Breast epithelium (tissue), 4 donors: ENCODE data around the gene KIZ. TPM values are rescaled to one million over a fixed set of nuclear protein-coding genes. Genes with fewer than 3 reads are reported as not detected.

Source experiments
- DNase-seq, 2 donors: peaks; one replicate each; pipeline ENCODE4 v3.0.0-alpha.2; 2019; ENCODE audit warnings: low spot score in 2 of 2
- H3K27ac ChIP-seq, 2 donors: fragments of 200-600 bp; sonication (generic) in 1 of 2; one replicate each; pipeline ENCODE4 v1.5.1; 2016 to 2019; ENCODE audit warnings: mild to moderate bottlenecking in 1 of 2
- H3K27me3 ChIP-seq, 2 donors: fragments of 200-600 bp; sonication (generic) in 1 of 2; one replicate each; pipeline versions ENCODE4 v1.5.1 to v1.6.0; 2017 to 2019; ENCODE audit warnings: control low read depth in 1 of 2, mild to moderate bottlenecking in 1 of 2
- H3K36me3 ChIP-seq: fragments of 200-600 bp; one replicate; pipeline ENCODE4 v1.5.1; 2019
- H3K4me1 ChIP-seq, 2 donors: fragments of 200-600 bp; sonication (generic); one replicate each; pipeline ENCODE4 v1.5.1; 2016 to 2019; ENCODE audit warnings: control low read depth in 1 of 2
- H3K4me3 ChIP-seq, 3 donors: fragments of 200-600 bp; sonication (generic); 1 replicate in 2 of 3; 2 replicates in 1 of 3; pipeline ENCODE4 v1.5.1; 2016 to 2019; ENCODE audit warnings: mild to moderate bottlenecking in 3 of 3, moderate library complexity in 2 of 3
- H3K9me3 ChIP-seq, 2 donors: fragments of 200-600 bp; sonication (generic) in 1 of 2; one replicate each; pipeline ENCODE4 v1.5.1; 2016 to 2019; ENCODE audit warnings: control low read depth in 1 of 2
- CTCF ChIP-seq, 3 donors: fragments of 450-650 bp; IDR thresholded peaks; one replicate each; pipeline ENCODE4 v1.5.1; 2016 to 2017; ENCODE audit warnings: antibody characterized with exemption in 3 of 3, mild to moderate bottlenecking in 3 of 3, moderate library complexity in 3 of 3
- POLR2A ChIP-seq: fragments of 450-650 bp; IDR thresholded peaks from one replicate; pipeline ENCODE4 v1.6.1; 2016; ENCODE audit warnings: antibody characterized with exemption, mild to moderate bottlenecking, moderate library complexity
- POLR2AphosphoS5 ChIP-seq, 3 donors: sonication (generic); formaldehyde crosslinking; IDR thresholded peaks; one replicate each; pipeline ENCODE4 v1.6.1; 2017; ENCODE audit warnings: antibody characterized with exemption in 3 of 3
- intact Hi-C: fragments of 100-400 bp; cut with DNase I; formaldehyde crosslinking; loops from one replicate; pipeline ENCODE4 v1.15.1; 2023; ENCODE audit warnings: low total_unique reads
- total RNA-seq, 3 donors: library from RNA; depleted of rRNA; stranded (reverse); fragments of >200 nt; gene quantifications; one replicate each; pipeline ENCODE4 v1.1.0, GENCODE V29; 2016

Gene KIZ
- total RNA-seq, 3 donors from 2014 or later, result 29.8 to 46.2 (median 45.9) TPM

GRCh38 chr20:21289651-21290050, 163.8 kb downstream of the KIZ start:
- TF ChIP-seq POLR2A (no peak), CTCF (IDR thresholded peaks at IDR 0.05) (no peak), POLR2AphosphoS5 (IDR thresholded peaks at IDR 0.05) (no peak)
- H3K4me1 ChIP-seq, result no peaks in the 10 kb centered on the region
- H3K27ac ChIP-seq, result no peak overlapping the region
- no peaks in the 10 kb centered on the region for H3K9me3 ChIP-seq
- no peak for DNase-seq
- H3K36me3 ChIP-seq, result no peaks in the 10 kb centered on the region
- H3K4me3 ChIP-seq, result no peak overlapping the region
- no peaks in the 10 kb centered on the region for H3K27me3 ChIP-seq
- intact Hi-C loops, result no loop called here

- no peak for DNase-seq
- TF ChIP-seq POLR2A (no peak), POLR2AphosphoS5 (IDR thresholded peaks at IDR 0.05) (no peak), CTCF (IDR thresholded peaks at IDR 0.05) (no peak)
Observed at GRCh38 chr20:21291026-21291425, 165.1 kb downstream of the KIZ start.

DNA sequence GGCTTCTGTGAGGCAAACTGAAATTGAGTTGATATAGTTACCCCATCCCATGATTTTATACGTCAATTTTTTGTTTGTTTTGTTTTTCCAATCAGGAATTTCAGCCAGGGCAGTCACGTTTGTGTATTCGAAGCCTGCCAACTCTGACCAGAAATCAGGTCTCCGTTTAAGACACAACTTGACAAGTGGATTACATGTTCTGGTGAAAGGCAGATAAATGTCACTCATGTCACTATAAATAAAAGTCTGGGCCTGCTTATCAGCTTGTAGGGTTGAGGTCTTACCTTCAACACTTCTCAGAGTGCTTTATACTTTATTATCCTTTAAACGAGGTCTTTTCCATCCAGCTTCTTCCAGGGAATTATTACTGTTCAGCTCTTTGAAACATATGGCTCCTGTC, 168.9 kb downstream of the KIZ start:
- Histone ChIP-seq H3K4me1 (no peaks in the 10 kb centered on the region), H3K27ac (no peak overlapping the region), H3K9me3 (no peaks in the 10 kb centered on the region), H3K36me3 (no peaks in the 10 kb centered on the region), H3K27me3 (no peaks in the 10 kb centered on the region), H3K4me3 (no peak overlapping the region)
- intact Hi-C loops, result no loop called here
- no peak for DNase-seq
- no peak for TF ChIP-seq POLR2A
- no peak for TF ChIP-seq CTCF (IDR thresholded peaks at IDR 0.05)
- TF ChIP-seq POLR2AphosphoS5 (IDR thresholded peaks at IDR 0.05), result no peak

More at GRCh38 chr20:21291026-21291425, 165.1 kb downstream of the KIZ start:
- H3K27me3 ChIP-seq, result no peaks in the 10 kb centered on the region
- no peak overlapping the region for H3K27ac ChIP-seq
- H3K9me3 ChIP-seq, result no peaks in the 10 kb centered on the region
- intact Hi-C loops, result no loop called here
- no peak overlapping the region for H3K4me3 ChIP-seq
- H3K4me1 ChIP-seq, result no peaks in the 10 kb centered on the region
- H3K36me3 ChIP-seq, result no peaks in the 10 kb centered on the region

Other genes with a start within 250 kb of the KIZ start
- gene LINC00237, start 19.7 kb upstream of the KIZ start, total RNA-seq, result not detected
- gene XRN2, start 177.2 kb downstream of the KIZ start, total RNA-seq, result 10 to 100 TPM; 71.2 to 95.7 (median 90.4) TPM